HG03378 (cell line): ENCODE data around the gene SDK1.

ENCODE experiments used
- ATAC-seq: cut with Tn5 transposase; IDR thresholded peaks from one replicate; pipeline ENCODE4 v1.9.1; 2021; ENCODE audit warnings: mild to moderate bottlenecking, moderate library complexity; ENCODE audit not compliant: unreplicated experiment

The SDK1 gene

DNA sequence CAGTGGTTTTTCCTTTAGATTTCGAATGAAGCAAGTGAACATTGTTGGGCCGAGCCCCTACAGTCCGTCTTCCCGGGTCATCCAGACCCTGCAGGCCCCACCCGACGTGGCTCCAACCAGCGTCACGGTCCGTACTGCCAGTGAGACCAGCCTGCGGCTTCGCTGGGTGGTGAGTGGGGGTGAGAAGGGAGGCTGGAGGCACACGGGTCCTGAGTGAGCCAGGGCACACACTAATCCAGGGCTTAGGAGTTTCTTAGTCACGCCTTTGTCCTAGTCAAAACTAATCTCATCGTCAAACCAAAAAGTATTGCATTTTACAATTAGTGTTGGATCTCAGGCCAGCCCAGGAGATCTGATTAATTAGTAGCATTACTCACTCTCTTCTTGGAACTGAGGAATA is 812.2 kb downstream of the SDK1 start:
- ATAC-seq = no peak

DNA sequence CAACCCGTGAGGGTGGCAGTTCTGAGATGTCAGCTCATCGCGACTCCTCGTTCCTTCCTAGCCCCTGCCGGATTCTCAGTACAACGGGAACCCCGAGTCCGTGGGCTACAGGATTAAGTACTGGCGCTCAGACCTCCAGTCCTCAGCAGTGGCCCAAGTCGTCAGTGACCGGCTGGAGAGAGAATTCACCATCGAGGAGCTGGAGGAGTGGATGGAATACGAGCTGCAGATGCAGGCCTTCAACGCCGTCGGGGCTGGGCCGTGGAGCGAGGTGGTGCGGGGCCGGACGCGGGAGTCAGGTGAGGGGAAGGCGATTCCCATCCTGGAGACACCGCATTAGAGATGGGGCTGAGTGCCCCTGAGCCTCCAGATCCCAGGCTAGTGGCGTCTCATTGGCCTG is 812.9 kb downstream of the SDK1 start:
- ATAC-seq = no peak

DNA sequence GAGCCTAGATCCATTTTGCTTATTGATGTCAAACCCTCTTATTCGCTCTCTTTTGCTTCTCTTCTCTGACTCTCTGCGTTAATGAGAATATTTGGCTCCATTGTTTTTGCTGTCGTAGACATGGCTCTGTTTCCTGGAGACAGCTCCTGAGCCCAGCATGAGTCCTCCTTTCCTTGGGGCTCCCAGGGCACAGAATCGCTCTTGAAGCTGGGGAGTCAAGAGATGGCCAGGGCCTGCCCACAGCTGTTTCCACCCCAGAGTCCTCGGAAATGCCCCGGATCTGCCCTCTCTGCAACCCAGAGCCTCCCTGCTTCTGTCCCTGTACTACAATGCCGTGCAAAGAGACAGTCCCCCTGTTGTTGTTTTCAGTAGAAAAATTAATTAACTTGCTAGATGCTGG is 814.4 kb downstream of the SDK1 start:
- no peak for ATAC-seq

DNA sequence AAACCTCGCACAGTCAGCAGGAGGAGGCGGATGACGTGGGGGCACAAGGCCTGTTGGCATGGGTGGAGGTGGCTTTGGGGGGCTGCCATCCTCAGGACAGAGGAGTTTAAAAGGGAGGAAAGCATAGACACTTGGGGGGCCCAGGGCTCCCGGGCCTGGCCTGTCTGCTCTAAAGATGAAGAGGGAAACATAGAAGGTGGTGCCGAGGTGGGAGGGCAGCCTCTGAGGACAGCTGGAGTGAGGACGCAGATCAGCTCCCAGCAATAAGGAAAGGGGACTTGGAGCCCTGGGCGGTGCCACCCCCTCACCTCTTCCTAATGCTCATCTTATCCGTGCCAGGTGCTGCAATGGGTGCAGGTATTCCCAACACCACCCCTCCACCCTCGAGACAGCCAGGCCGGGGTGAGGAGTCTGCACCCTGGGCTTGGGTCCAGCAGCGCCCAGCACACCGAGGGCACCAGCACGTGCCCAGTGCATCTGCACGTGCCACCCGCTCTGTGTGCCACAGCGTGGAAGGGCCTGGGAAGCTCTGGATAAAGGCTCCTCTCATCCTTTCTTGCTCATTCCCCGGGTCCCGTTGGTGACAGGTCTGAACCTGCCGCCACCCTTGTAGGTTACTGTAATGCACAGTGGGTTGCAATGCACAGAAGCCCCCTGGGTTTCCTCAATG is 815.0 kb downstream of the SDK1 start:
- no peak for ATAC-seq

DNA sequence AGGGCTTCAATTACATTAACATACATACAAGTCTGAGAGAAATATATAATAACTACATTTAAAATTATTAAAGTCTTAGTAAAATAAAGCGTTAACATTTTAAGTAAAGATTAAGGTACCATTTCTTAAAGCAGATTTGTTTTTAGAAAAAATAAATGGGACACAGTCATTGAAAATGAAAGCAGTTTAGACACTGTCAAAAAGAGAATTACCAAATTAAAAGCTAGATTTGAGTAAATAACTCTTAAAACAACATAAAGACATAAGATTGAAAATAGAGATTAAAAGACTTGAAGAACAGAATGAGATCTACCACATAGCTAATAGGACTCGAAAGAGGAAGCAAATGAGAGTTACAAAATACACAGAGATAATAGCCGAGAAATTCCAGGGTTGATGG is 818.8 kb downstream of the SDK1 start:
- ATAC-seq = no peak

DNA sequence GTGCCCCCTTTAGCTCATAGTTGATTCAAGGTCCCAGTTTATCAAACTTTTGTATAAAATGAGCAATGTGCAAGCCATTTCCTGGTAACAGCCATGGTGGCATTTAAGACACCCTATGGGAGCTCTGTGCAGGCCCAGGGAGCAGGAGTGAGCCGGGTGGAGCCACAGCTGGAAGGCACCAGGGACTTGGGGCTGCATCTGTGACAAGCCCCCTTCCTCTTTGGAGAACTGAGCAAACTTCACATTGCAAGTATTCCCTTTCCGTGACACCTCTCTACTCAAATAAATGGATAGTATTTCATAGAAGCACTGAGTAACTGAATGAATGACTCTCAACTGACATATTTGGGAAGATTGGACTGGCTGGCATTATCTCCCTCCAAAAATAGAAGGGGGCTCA is 822.3 kb downstream of the SDK1 start:
- no peak for ATAC-seq

DNA sequence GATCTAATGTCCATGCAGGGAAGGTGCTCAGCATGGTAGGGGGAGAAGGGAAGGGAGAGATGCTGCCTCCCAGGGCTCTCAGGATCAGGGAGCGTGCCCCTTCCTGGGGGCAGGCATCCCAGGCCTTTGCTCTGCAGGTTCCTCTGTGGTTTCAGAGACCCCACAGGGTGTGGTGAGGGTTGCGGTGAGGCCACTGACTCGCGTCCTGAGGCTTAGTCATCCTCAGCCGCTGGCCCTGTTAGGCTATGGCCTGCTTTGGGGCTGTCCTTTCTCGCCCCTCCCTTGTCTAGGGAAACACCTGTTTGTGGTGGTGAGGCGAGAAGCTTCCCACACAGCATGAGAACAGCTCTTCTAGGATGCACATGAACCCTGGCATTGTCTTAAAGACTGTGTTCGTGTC is 822.8 kb downstream of the SDK1 start:
- ATAC-seq = no peak

DNA sequence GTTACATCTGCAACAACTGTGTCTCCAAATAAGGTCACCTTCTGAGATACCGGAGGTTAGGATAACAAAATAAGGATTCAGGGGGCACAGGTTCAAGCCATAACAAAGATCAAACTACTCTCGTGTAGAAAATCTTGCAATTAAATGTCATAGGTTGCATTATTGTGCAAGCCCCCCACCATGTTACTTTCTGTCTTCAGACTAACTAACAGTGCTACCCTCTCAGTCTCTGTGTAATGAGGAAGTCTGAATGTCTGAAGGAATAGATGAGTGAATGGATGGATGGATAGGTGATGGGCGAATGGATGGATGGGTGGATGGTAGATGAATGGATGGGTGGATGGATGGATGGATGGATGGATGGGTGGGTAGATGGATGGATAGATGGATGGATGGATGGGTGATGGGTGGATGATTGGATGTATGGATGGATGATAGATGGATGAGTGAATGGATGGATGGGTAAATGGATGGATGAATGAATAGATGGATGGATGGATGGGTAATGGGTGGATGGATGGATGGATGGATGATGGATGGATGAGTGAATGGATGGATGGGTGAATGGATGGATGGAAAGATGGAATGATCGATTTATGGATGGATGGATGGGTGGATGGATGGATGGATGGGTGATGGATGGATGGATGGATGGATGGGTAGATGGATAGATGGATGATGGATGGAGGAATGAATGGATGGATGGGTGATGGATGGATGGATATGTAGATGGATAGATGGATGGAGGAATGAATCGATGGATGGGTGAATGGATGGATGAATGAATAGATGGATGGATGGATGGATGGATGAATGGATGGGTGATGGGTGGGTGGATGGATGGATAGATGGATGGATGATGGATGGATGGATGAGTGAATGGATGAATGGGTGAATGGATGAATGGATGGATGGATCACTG is 823.8 kb downstream of the SDK1 start:
- ATAC-seq = no peak

DNA sequence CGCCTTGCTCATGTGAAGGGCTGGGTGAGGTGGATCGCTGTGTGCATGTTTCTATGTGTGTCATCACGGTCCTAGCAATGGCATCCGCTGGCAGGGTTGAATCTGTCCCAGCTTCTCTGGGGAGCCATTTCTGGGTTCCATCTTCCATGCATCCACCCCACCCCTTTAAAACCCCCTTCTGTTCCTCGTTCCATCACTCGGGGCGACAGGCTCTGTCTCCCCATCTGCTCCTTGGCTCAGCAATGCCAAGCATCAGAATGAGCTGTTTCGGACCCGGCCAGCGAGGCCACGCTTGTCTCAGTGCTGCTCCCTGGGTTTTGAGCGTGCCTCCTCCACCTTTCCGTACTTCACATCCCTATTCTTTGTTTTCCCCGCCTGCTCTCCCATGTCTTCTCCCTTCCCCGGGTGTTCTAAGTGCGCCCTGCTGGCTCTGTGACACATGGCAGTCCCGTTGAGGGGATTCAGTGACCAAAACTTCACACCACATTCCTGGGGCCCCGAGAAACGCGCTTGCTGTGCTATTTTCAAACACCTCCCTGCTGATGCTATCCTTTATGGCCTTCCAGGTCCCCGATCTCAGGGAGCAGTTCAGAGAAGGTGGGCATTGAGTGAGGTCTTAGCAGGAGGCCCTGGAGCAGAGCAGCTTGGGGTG is 827.0 kb downstream of the SDK1 start:
- ATAC-seq = no peak

DNA sequence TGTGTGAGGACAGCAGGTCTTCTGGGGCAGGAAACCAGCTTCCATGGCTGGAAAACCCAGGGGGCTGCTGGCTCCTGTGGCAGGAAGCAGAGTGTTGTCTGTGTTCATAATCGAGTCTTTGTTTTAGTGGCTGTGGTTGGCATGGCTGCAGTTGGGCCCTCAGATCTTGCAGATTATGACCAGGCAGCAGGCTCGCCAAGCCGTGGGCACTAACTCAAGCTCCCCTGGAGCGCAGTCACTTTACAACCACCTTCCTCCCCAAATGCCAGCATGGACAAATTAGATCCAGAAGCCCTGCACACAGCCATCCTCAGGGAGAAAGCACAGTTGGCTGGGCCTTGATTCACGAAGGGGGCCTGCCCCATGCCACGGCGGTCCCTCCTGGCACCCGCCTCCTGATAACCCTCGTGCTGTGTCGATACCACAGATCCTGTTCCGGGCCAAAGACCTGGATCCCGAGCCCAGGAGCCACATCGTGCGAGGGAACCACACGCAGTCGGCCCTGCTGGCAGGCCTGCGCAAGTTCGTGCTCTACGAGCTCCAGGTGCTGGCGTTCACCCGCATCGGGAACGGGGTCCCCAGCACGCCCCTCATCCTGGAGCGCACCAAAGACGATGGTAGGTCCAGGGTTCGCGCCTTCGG is 828.5 kb downstream of the SDK1 start:
- ATAC-seq = no peak

DNA sequence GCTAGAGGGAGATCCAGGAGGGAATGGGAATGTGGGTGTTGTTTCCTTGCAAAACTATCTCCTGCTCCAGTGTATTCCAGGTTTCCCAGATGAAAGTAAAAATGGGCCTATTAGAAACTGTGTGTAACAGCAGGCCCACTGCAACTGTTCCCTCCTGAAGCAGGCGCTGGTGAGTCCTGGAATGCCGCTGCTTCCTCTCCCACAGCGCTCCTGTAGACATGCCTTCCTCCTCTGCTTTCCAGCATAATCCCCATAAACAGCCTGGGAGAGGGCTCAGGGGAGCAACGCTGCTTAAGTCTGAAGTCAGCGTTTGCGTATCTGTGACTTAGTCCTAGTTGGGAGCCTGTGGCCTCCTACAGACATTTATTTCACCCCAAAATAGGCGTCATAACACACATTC is 830.0 kb downstream of the SDK1 start:
- ATAC-seq = no peak

DNA sequence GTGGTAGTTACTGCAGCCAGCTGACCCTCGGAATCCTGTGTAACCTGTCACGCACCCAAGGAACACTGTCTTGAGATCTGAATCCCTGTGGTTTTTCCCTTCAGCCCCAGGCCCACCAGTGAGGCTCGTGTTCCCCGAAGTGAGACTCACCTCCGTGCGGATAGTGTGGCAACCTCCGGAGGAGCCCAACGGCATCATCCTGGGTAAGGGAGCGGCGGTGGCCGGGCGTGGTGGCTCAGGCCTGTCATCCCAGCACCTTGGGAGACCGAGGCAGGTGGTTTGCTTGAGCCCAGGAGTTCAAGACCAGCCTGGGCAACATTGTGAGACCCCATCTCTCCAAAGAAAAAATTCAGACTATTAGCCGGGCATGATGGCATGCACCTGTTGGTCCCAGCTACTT is 831.2 kb downstream of the SDK1 start:
- ATAC-seq = no peak

DNA sequence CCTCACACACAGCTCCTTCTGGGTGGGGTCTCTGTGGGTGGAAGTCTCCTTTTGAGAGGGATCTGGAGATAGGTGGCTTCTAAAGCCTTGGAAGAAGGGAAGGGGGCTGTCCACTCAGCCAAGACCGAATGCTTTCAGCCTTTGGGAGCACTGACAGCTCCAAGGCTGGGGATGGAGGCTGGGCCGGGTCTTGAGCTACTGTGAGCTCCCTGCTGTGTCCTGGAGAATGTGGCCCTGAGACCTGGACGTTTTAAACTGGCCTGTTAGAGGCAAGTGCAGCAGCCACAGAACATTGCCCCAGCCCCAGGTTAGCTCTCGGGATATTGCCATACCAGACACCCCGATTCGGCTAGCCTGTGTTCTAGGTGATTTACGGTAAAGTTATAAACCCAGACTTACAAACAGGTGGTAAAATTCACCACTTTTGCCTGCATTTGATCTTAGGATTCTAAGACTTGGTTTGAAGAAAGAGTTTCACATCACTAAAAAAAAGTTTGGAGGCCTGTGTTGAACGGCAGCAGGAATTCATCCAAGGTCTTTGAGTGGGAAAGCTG is 832.5 kb downstream of the SDK1 start:
- no peak for ATAC-seq

DNA sequence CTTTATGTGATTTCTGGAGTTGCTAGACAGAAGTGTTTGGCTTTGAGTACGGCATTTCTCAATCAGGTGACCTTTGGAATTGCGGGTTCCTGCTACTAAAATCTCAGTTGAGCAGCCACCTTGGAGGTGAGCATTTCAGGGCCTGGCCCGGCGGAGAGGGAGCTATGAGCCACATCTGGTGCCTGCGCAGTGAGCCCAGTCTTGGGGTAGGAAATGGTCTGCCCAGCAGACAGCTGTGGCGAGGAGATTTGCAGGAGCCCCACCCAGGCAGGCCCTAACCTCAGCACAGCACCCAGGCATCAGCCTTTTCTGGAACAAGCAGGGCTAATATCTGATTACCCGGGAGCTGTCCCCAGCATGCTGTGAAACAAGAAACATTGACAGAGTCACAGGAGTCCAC is 833.2 kb downstream of the SDK1 start:
- ATAC-seq = no peak

DNA sequence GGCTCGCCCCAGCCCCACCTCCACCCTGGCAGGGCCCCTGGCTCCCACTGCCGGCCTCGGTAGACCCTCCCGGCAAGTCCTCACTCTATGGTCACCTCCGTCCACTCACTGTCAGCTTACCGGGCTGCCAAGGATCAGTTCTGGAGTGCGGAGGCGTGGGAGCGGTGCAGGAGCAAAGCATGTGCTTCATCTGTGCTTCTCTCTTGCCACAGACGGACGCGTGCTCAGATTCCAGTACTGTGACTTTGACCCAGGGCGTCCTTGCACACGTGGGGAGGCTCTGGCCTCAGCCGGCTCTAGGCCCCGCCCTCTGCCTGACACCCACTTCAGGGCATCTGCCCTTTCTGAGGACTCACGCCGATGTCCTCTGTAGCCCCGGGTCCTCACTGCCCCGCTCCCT is 833.6 kb downstream of the SDK1 start:
- ATAC-seq = no peak

DNA sequence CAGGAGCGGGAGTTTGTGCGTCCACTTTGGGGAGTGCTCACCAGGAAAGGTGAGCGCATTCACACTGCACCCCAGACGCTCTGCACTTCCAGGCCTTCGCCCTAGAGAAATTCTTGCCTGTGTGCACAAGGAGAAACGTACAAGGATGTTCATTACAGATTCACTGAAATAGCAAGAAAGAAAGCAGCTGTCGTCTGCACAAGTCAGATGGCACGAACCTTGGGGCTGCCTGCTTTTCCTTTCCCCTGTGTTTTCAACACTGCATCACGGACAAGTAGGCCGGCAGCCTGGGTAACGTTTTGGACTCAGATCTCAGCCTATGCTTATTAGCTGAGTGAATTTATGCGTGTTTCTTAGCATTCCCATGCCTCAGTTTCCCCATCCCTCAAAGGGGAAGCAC is 834.2 kb downstream of the SDK1 start:
- no peak for ATAC-seq

DNA sequence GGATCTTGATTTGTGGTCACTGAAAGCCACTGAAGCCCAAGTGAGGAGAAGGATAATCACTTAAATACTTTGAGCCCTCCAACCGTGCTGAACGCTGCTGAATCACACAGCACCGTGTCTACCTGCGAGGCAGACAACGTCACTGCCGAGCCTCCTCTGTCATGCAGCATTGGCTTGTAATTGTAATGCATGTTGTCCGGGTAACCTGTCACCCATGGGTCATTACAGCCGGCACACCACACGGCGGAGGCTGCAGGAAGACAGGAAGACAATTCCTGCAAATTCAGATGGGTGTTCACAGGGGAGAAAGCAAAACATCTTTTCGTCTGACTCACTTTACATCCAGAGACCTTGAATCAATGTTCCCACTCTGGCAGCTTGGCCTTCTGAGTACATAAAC is 835.0 kb downstream of the SDK1 start:
- no peak for ATAC-seq

DNA sequence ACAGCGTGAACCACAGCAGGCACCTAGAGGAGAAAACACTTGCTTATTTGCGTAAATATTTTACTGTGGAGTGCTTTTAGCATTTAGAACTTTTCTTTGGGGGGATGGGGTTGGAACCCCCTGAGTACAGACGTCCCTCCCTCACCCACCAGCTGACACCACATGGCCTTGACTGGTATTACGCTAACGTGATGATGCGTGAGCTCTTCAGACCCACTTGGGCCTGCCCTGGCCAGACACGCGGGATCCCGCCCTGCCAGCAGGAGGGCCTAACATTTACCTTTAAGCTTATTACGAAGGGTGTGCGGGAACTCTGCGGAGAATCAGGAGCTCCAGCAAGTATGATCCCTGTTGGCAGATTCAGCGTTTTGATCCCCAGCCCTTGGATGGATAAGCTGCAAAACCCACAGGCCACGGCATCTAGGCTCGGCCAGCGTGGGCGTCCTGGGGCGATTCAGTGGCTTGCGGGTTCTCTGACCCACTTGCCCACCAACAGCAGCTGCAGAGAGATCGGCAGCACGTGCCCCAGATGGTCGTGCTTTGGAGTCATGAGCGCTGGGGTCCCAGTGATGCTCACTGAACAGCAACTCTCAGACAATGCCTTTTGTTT is 835.6 kb downstream of the SDK1 start:
- ATAC-seq = no peak

DNA sequence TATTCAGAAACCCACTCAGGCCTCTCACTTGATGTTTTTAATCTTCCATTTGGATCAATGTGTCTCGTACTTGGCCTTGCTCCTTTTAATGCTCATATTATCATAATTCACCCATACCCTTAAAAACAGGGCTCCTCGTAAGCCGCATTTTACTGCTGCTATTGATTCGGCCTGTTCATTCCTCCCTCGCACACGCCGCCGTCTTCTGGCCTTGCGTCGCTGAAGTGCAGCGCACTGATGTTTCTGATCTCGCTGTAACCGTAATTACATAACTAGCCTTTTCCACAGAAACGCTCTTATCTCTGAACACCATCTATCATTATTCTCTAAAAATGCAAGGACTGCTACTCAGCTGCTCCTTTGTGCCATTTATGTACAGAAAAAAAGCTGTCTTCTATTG is 836.5 kb downstream of the SDK1 start:
- no peak for ATAC-seq

DNA sequence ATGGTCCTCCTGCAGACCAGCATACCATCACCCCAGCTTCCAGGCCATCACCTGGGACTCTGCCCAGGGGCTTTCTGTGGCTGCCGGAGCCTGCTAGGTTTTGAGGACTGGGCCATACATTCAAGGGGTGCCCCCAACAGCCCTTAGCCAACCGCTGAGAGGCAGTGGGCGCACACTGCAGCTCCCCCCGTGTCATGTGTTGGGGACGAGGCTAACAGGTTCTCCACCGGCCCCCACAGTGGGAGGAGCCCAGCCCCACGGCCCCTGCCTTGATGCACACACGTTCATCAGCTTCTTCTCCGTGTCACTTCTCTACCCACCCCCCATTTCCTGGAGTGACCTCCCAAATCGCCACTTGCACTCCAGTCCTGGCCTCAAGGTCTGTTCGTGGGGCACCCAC is 837.8 kb downstream of the SDK1 start:
- no peak for ATAC-seq
